IMR-90 (cell line): Measurements from ENCODE around the gene SPARC. TPM values are rescaled to one million over a fixed set of nuclear protein-coding genes. Genes with fewer than 3 reads are reported as not detected.

Source experiments
- ATAC-seq: fragments of 200-7000 bp; cut with Tn5 transposase; 2 replicates; pipeline ENCODE4 v1.9.1; 2020; ENCODE audit warnings: low read depth, mild to moderate bottlenecking, moderate library complexity
- BruUV-seq: library from RNA; stranded (reverse); fragments of 400-500 nt; replicated peaks from 2 replicates; lab custom pipeline; 2021; lab: Mats Ljungman, UMichigan
- CTCF ChIA-PET: fragments of 300-600 bp; formaldehyde crosslinking; extraction: SDS; loops from one replicate; lab custom pipeline; 2021; ENCODE audit warnings: antibody characterized with exemption; lab: Yijun Ruan, JAX
- POLR2A ChIA-PET: fragments of 300-600 bp; sonication (Branson Sonifier 250); formaldehyde crosslinking; loops from one replicate; lab custom pipeline; 2022; ENCODE audit warnings: antibody characterized with exemption; ENCODE audit not compliant: unreplicated experiment; lab: Charles Lee
- DNase-seq: peaks from one replicate; pipeline ENCODE4 v3.0.0; 2013
- H2AFZ ChIP-seq: replicated peaks from 2 replicates; pipeline ENCODE3; 2013; ENCODE audit warnings: low read length, mild to moderate bottlenecking; ENCODE audit not compliant: poor library complexity
- H2AK5ac ChIP-seq: 2 replicates; pipeline ENCODE4 v1.6.1; 2013; ENCODE audit warnings: low read depth, low read length, inconsistent platforms
- H2AK9ac ChIP-seq: replicated peaks from 2 replicates; pipeline ENCODE3; 2013; ENCODE audit warnings: mild to moderate bottlenecking, low read depth, low read length, moderate library complexity; ENCODE audit not compliant: poor library complexity
- H2BK120ac ChIP-seq: 2 replicates; pipeline ENCODE4 v1.6.1; 2013; ENCODE audit warnings: low read depth, low read length, inconsistent platforms
- H2BK15ac ChIP-seq: 3 replicates; pipeline ENCODE4 v1.6.1; 2013; ENCODE audit warnings: low read depth, low read length, inconsistent platforms
- H2BK20ac ChIP-seq: 2 replicates; pipeline ENCODE4 v1.6.1; 2013; ENCODE audit warnings: low read depth, mild to moderate bottlenecking, inconsistent platforms, low read length, moderate library complexity
- H2BK5ac ChIP-seq: 2 replicates; pipeline ENCODE4 v1.6.1; 2013; ENCODE audit warnings: mild to moderate bottlenecking, low read depth, low read length, inconsistent platforms; ENCODE audit not compliant: poor library complexity, severe bottlenecking
- H3K14ac ChIP-seq: replicated peaks from 2 replicates; pipeline ENCODE4 v1.6.1; 2013; ENCODE audit warnings: low read depth, low read length, inconsistent platforms
- H3K18ac ChIP-seq: 2 replicates; pipeline ENCODE4 v1.6.1; 2013; ENCODE audit warnings: low read depth, low read length, control low read depth
- H3K23ac ChIP-seq: 2 replicates; pipeline ENCODE4 v1.6.1; 2013; ENCODE audit warnings: low read depth, low read length, inconsistent platforms
- H3K27ac ChIP-seq: 2 replicates; pipeline ENCODE4 v1.5.1; 2013; ENCODE audit warnings: mild to moderate bottlenecking, control low read depth, low read length; ENCODE audit not compliant: insufficient read depth
- H3K27me3 ChIP-seq: 2 replicates; pipeline ENCODE4 v1.6.1; 2013; ENCODE audit warnings: low read length; ENCODE audit not compliant: control insufficient read depth, insufficient read depth
- H3K36me3 ChIP-seq: 2 replicates; pipeline ENCODE4 v1.6.1; 2013; ENCODE audit warnings: low read length, mixed read lengths; ENCODE audit not compliant: control insufficient read depth, insufficient read depth
- H3K4ac ChIP-seq: 2 replicates; pipeline ENCODE4 v1.6.1; 2013; ENCODE audit warnings: low read depth, low read length, inconsistent platforms
- H3K4me1 ChIP-seq: 2 replicates; pipeline ENCODE4 v1.6.1; 2013; ENCODE audit warnings: low read length, mixed read lengths; ENCODE audit not compliant: control insufficient read depth, insufficient read depth
- H3K4me2 ChIP-seq: 2 replicates; pipeline ENCODE4 v1.6.1; 2013; ENCODE audit warnings: low read depth, mild to moderate bottlenecking, control low read depth, low read length, moderate library complexity
- H3K4me3 ChIP-seq: 2 replicates; pipeline ENCODE4 v1.5.1; 2013; ENCODE audit warnings: low read depth, mild to moderate bottlenecking, control low read depth, low read length, moderate library complexity; ENCODE audit not compliant: insufficient read depth
- H3K56ac ChIP-seq: 2 replicates; pipeline ENCODE4 v1.6.1; 2013; ENCODE audit warnings: low read length, inconsistent platforms; ENCODE audit not compliant: insufficient read depth; ENCODE audit errors: extremely low read depth
- H3K79me1 ChIP-seq, 2 experiments: 2 replicates each; pipeline ENCODE4 v1.6.1; 2013; ENCODE audit warnings: low read length in 2 of 2, inconsistent platforms in 1 of 2, low read depth in 1 of 2
- H3K9ac ChIP-seq: 2 replicates; pipeline ENCODE4 v1.6.1; 2013; ENCODE audit warnings: low read depth, low read length, control low read depth
- H3K9me1 ChIP-seq: 2 replicates; pipeline ENCODE4 v1.6.1; 2013; ENCODE audit warnings: low read length, inconsistent platforms; ENCODE audit not compliant: insufficient read depth
- H3K9me3 ChIP-seq: 2 replicates; pipeline ENCODE4 v1.6.1; 2013; ENCODE audit warnings: low read length; ENCODE audit not compliant: control insufficient read depth, insufficient read depth
- H4K20me1 ChIP-seq: 2 replicates; pipeline ENCODE4 v1.6.1; 2013; ENCODE audit warnings: low read length, inconsistent platforms; ENCODE audit not compliant: insufficient read depth
- H4K5ac ChIP-seq: 2 replicates; pipeline ENCODE4 v1.6.1; 2013; ENCODE audit warnings: mild to moderate bottlenecking, low read depth, low read length, control low read depth
- H4K8ac ChIP-seq, 2 experiments: 2 replicates each; pipeline ENCODE4 v1.6.1; 2013; ENCODE audit warnings: low read depth in 2 of 2, low read length in 2 of 2, control low read depth in 1 of 2, inconsistent platforms in 1 of 2
- H4K91ac ChIP-seq: 2 replicates; pipeline ENCODE4 v1.6.1; 2013; ENCODE audit warnings: low read depth, low read length, inconsistent platforms; ENCODE audit not compliant: insufficient read depth
- BHLHE40 ChIP-seq: fragments of 150-350 bp; IDR thresholded peaks from 2 replicates; pipeline ENCODE4 v1.6.1; 2016; ENCODE audit warnings: mild to moderate bottlenecking, low read depth, low read length
- CEBPB ChIP-seq: IDR thresholded peaks from 2 replicates; pipeline ENCODE4 v1.6.1; 2012; ENCODE audit warnings: low read depth, low read length, improper control_type of control experiment
- CHD1 ChIP-seq: IDR thresholded peaks from 2 replicates; pipeline ENCODE4 v1.6.1; 2012; ENCODE audit warnings: low read depth, low read length, improper control_type of control experiment
- FOS ChIP-seq: fragments of 150-350 bp; IDR thresholded peaks from 2 replicates; pipeline ENCODE4 v1.6.1; 2016; ENCODE audit warnings: low read depth, low read length
- MAFK ChIP-seq: IDR thresholded peaks from 2 replicates; pipeline ENCODE4 v1.6.1; 2012; ENCODE audit warnings: low read depth, low read length, improper control_type of control experiment
- MAZ ChIP-seq: IDR thresholded peaks from 2 replicates; pipeline ENCODE4 v1.6.1; 2012; ENCODE audit warnings: low read depth, mild to moderate bottlenecking, low read length, improper control_type of control experiment, moderate library complexity, borderline replicate concordance
- MXI1 ChIP-seq: IDR thresholded peaks from 2 replicates; pipeline ENCODE4 v1.6.1; 2012; ENCODE audit warnings: low read depth, mild to moderate bottlenecking, low read length, moderate library complexity, borderline replicate concordance
- NFE2L2 ChIP-seq: fragments of 150-350 bp; IDR thresholded peaks from 2 replicates; pipeline ENCODE4 v1.6.1; 2016; ENCODE audit warnings: low read depth, mild to moderate bottlenecking, low read length
- RAD21 ChIP-seq: IDR thresholded peaks from 2 replicates; pipeline ENCODE4 v1.6.1; 2012; ENCODE audit warnings: low read length, improper control_type of control experiment
- RCOR1 ChIP-seq: IDR thresholded peaks from 2 replicates; pipeline ENCODE4 v1.6.1; 2012; ENCODE audit warnings: mild to moderate bottlenecking, low read length, improper control_type of control experiment; ENCODE audit not compliant: insufficient replicate concordance
- RFX5 ChIP-seq: IDR thresholded peaks from 2 replicates; pipeline ENCODE4 v1.8.0; 2012; ENCODE audit warnings: low read depth, mild to moderate bottlenecking, low read length, moderate library complexity
- SMC3 ChIP-seq: fragments of 150-350 bp; IDR thresholded peaks from 2 replicates; pipeline ENCODE4 v1.6.1; 2016; ENCODE audit warnings: low read depth, mild to moderate bottlenecking, antibody characterized with exemption, low read length, moderate library complexity
- WGBS, 2 experiments: methylation state at CpG; one replicate each; pipeline versions ENCODE4 v1.1.5 to v1.1.7; 2013; ENCODE audit warnings: missing lambda C conversion rate in 2 of 2; ENCODE audit not compliant: insufficient read length in 1 of 2; ENCODE audit errors: extremely low coverage in 2 of 2; 5-methylcytosine and 5-hydroxymethylcytosine counted together
- dilution Hi-C: fragments of 300-500 bp; cut with HindIII; formaldehyde crosslinking; loops from one replicate; pipeline ENCODE4 v1.14.3; 2018; ENCODE audit warnings: low sequenced_read_pairs; ENCODE audit not compliant: unreplicated experiment
- in situ Hi-C: fragments of 300-500 bp; cut with MboI; formaldehyde crosslinking; loops from 3 replicates; pipeline ENCODE4 v1.14.3; 2019; ENCODE audit warnings: low sequenced_read_pairs, inconsistent platforms, mixed read lengths
- intact Hi-C: fragments of 100-400 bp; cut with micrococcal nuclease; formaldehyde crosslinking; loops from 2 replicates; pipeline ENCODE4 v1.10.0; 2022
- polyA plus RNA-seq, 3 experiments: library from polyadenylated mRNA; depleted of rRNA; stranded (reverse); fragments of >200 nt; gene quantifications; 2 replicates each; pipeline ENCODE4 v1.2.3, GENCODE V29; 2012; ENCODE audit warnings: low replicate concordance in 1 of 3
- total RNA-seq: library from RNA; depleted of rRNA; stranded (reverse); fragments of >200 nt; gene quantifications from 2 replicates; pipeline ENCODE4 v1.2.3, GENCODE V29; 2012
- TF ChIP-seq, protein P1 (sequence below): fragments of 150-350 bp; IDR thresholded peaks from 2 replicates; pipeline ENCODE4 v1.6.1; 2016; ENCODE audit warnings: low read depth, mild to moderate bottlenecking, low read length, moderate library complexity, borderline replicate concordance
- TF ChIP-seq, protein P2 (sequence below): conservative IDR thresholded peaks from 2 replicates; pipeline ENCODE4 v1.5.1; 2012; ENCODE audit warnings: mild to moderate bottlenecking, low read depth, low read length, improper control_type of control experiment

Gene SPARC
- total and polyA plus RNA-seq, 2 of the 4 experiments (the other 2 are of a cell fraction): 1,186 to 4,692 TPM

DNA sequence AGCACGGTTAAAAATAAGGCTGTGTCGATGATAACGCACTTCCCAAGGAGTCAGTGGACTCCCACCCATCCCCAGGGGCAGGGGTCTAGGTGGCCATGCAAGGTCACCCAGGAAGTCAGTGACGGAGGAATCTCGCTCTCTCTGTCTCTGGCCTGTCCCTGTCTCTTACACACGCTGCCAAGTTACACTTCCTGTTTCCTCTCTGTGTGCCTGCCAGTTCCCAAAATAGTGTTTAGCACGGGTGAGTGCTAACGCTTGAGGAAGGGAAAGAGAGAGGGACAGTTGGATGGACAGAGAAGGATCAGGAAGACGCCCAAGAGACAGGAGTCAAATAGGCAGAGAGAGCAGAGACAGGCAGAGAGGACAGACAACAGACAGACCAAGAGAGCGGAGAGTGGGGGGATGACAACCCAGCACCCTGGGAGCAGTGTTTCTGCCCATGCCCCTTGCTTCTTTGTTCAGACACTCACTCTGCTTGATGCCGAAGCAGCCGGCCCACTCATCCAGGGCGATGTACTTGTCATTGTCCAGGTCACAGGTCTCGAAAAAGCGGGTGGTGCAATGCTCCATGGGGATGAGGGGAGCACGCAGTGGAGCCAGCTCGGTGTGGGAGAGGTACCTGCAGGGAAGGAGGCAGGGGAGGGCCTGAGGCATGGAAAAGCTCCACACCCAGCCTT is 23.0 kb downstream of the SPARC start (continued):
- TF ChIP-seq MXI1: no peak

GRCh38 chr5:151662805-151663204 is 23.9 kb downstream of the SPARC start:
- Histone ChIP-seq H3K9ac (no peak overlapping the region), H4K5ac (no peak overlapping the region), H2BK5ac (peak overlapping the region; percentile 54), H3K27ac (peak overlapping the region; percentile 39; the same call in 1 of the 2 replicates), H3K36me3 (peaks cover 60% of the 10 kb centered on the region), H4K91ac (no peak overlapping the region), H3K9me3 (no peaks in the 10 kb centered on the region), H4K20me1 (peaks cover 65% of the 10 kb centered on the region), H3K9me1 (peaks cover 11% of the 10 kb centered on the region; the same call in 1 of the 2 replicates), H2AK9ac (peak overlapping the region; percentile 47), H2BK120ac (no peak overlapping the region), H2AK5ac (0 out of 2 replicates have a peak overlapping the region, but pooled peaks have one; percentile 8), H3K4me3 (no peak overlapping the region), H2AFZ (no peak overlapping the region), H3K4me2 (no peak overlapping the region), H3K18ac (no peak overlapping the region), H4K8ac (no peak overlapping the region), H3K23ac (peak overlapping the region; percentile 62), H3K79me1 (peaks cover 14 to 54% of the 10 kb centered on the region in 2 experiments), H3K4me1 (peaks cover 35% of the 10 kb centered on the region), H3K56ac (no peak overlapping the region; the same call in 1 of the 2 replicates), H2BK15ac (no peak overlapping the region), H3K14ac (no peak overlapping the region), H3K27me3 (no peaks in the 10 kb centered on the region), H3K4ac (no peak overlapping the region), H2BK20ac (no peak overlapping the region)
- dilution Hi-C loops (no loop called here), in situ Hi-C loops (loop anchor here (5.0 kb wide), 1 partner anchor 79 kb away; no protein-coding TSS in a partner anchor), intact Hi-C loops (no loop called here)
- no peak for ATAC-seq
- ChIA-PET POLR2A (no interaction called here), CTCF (interaction anchor here (3.5 kb wide), 1 partner anchor 78 kb away, joined by 21 read pairs; no protein-coding TSS in a partner anchor)
- no CpG with 5 or more reads among the region's 4 CpGs for WGBS, 2 experiments
- BruUV-seq: TSS peak; percentile 96
- DNase-seq: no peak
- TF ChIP-seq RCOR1 (no peak), BHLHE40 (no peak), MXI1 (no peak), FOS (no peak), CHD1 (no peak), NFE2L2 (no peak), MAFK (no peak), CEBPB (no peak), SMC3 (no peak), RFX5 (no peak), MAZ (no peak), RAD21 (no peak)
- TF ChIP-seq, protein P1, sequence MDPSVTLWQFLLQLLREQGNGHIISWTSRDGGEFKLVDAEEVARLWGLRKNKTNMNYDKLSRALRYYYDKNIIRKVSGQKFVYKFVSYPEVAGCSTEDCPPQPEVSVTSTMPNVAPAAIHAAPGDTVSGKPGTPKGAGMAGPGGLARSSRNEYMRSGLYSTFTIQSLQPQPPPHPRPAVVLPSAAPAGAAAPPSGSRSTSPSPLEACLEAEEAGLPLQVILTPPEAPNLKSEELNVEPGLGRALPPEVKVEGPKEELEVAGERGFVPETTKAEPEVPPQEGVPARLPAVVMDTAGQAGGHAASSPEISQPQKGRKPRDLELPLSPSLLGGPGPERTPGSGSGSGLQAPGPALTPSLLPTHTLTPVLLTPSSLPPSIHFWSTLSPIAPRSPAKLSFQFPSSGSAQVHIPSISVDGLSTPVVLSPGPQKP: no peak
- TF ChIP-seq, protein P2, sequence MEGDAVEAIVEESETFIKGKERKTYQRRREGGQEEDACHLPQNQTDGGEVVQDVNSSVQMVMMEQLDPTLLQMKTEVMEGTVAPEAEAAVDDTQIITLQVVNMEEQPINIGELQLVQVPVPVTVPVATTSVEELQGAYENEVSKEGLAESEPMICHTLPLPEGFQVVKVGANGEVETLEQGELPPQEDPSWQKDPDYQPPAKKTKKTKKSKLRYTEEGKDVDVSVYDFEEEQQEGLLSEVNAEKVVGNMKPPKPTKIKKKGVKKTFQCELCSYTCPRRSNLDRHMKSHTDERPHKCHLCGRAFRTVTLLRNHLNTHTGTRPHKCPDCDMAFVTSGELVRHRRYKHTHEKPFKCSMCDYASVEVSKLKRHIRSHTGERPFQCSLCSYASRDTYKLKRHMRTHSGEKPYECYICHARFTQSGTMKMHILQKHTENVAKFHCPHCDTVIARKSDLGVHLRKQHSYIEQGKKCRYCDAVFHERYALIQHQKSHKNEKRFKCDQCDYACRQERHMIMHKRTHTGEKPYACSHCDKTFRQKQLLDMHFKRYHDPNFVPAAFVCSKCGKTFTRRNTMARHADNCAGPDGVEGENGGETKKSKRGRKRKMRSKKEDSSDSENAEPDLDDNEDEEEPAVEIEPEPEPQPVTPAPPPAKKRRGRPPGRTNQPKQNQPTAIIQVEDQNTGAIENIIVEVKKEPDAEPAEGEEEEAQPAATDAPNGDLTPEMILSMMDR: no peak
